HepG2 (cell line): ENCODE data around the gene POFUT1. TPM values are rescaled to one million over a fixed set of nuclear protein-coding genes. Genes with fewer than 3 reads are reported as not detected.

Source experiments
- ARID2 ChIP-seq: sonication (generic); formaldehyde crosslinking; IDR thresholded peaks from 2 replicates; pipeline ENCODE4 v1.8.1; 2022; ENCODE audit warnings: mild to moderate bottlenecking, missing genetic modification reagents, borderline replicate concordance
- CEBPB ChIP-seq: IDR thresholded peaks from 2 replicates; pipeline ENCODE4 v1.6.1; 2011; ENCODE audit warnings: low read depth, low read length, improper control_type of control experiment, borderline replicate concordance
- DMAP1 ChIP-seq: IDR thresholded peaks from 2 replicates; pipeline ENCODE4 v1.6.1; 2016
- FIP1L1 ChIP-seq: fragments of 200-400 bp; formaldehyde crosslinking; IDR thresholded peaks from 2 replicates; pipeline ENCODE4 v1.6.1; 2018; ENCODE audit warnings: low read depth, mild to moderate bottlenecking, low read length, moderate library complexity, borderline replicate concordance; ENCODE audit not compliant: insufficient read depth
- GATAD1 ChIP-seq: IDR thresholded peaks from 2 replicates; pipeline ENCODE4 v1.6.1; 2016; ENCODE audit warnings: missing genetic modification reagents, missing compliant biosample characterization
- HDAC1 ChIP-seq: sonication (generic); formaldehyde crosslinking; IDR thresholded peaks from 2 replicates; pipeline ENCODE4 v1.5.1; 2020; ENCODE audit warnings: mild to moderate bottlenecking, missing genetic modification reagents
- HMG20A ChIP-seq: IDR thresholded peaks from 2 replicates; pipeline ENCODE4 v1.6.1; 2016; ENCODE audit warnings: borderline replicate concordance
- HNF4A ChIP-seq: sonication (generic); formaldehyde crosslinking; IDR thresholded peaks from 2 replicates; pipeline ENCODE4 v1.4.0; 2020; ENCODE audit warnings: missing genetic modification reagents
- NCOR1 ChIP-seq: fragments of 200-600 bp; sonication (generic); IDR thresholded peaks from 2 replicates; pipeline ENCODE4 v1.7.0; 2017; ENCODE audit warnings: antibody characterized with exemption, low read length, borderline replicate concordance
- RXRA ChIP-seq: sonication (generic); formaldehyde crosslinking; IDR thresholded peaks from 2 replicates; pipeline ENCODE4 v1.5.1; 2020; ENCODE audit warnings: missing genetic modification reagents
- RXRB ChIP-seq: IDR thresholded peaks from 2 replicates; pipeline ENCODE4 v1.6.1; 2016; ENCODE audit warnings: borderline replicate concordance, missing genetic modification reagents, missing compliant biosample characterization
- SAP130 ChIP-seq: IDR thresholded peaks from 2 replicates; pipeline ENCODE4 v1.6.1; 2016; ENCODE audit warnings: low read depth
- TGIF2 ChIP-seq: IDR thresholded peaks from 2 replicates; pipeline ENCODE4 v1.6.1; 2016; ENCODE audit warnings: control low read depth, missing compliant biosample characterization
- ZC3H13 ChIP-seq: sonication (generic); formaldehyde crosslinking; IDR thresholded peaks from 2 replicates; pipeline ENCODE4 v1.8.1; 2023; ENCODE audit warnings: mild to moderate bottlenecking, missing genetic modification reagents, moderate library complexity
- ZFP36 ChIP-seq: fragments of 150-350 bp; IDR thresholded peaks from 2 replicates; pipeline ENCODE4 v1.6.1; 2018; ENCODE audit warnings: borderline replicate concordance, low read length, low read depth; ENCODE audit not compliant: partially characterized antibody
- ZMYM2 ChIP-seq: sonication (generic); formaldehyde crosslinking; IDR thresholded peaks from 2 replicates; pipeline ENCODE4 v1.8.0; 2022; ENCODE audit warnings: mild to moderate bottlenecking, missing genetic modification reagents
- ZNF383 ChIP-seq: sonication (generic); formaldehyde crosslinking; IDR thresholded peaks from 2 replicates; pipeline ENCODE4 v1.4.0; 2020; ENCODE audit warnings: missing genetic modification reagents, mild to moderate bottlenecking, borderline replicate concordance
- ZNF572 ChIP-seq: sonication (generic); formaldehyde crosslinking; IDR thresholded peaks from 2 replicates; pipeline ENCODE4 v1.5.1; 2020; ENCODE audit warnings: mild to moderate bottlenecking, missing genetic modification reagents
- ZNF720 ChIP-seq: sonication (generic); formaldehyde crosslinking; IDR thresholded peaks from 2 replicates; pipeline ENCODE4 v1.4.0; 2020; ENCODE audit warnings: missing genetic modification reagents
- ZNF891 ChIP-seq: sonication (generic); formaldehyde crosslinking; IDR thresholded peaks from 2 replicates; pipeline ENCODE4 v1.5.0; 2020; ENCODE audit warnings: mild to moderate bottlenecking, missing genetic modification reagents
- polyA plus RNA-seq, 8 experiments: library from polyadenylated mRNA; depleted of rRNA in 3 of 8; stranded (reverse) in 7 of 8; unstranded in 1 of 8; fragments of >200 nt; fragmentation: Illumina TruSeq in 4 of 8; extraction: Trizol in 4 of 8; gene quantifications; 2 replicates each; pipeline versions ENCODE4 v1.2.1 to v1.2.3, GENCODE V29; 2011 to 2016; ENCODE audit warnings: low read depth in 4 of 8, missing spikeins in 1 of 8, mixed read lengths in 1 of 8; ENCODE audit not compliant: insufficient read depth in 1 of 8
- total RNA-seq, 5 experiments: library from RNA; depleted of rRNA; stranded (reverse); fragments of >200 nt; fragmentation: Illumina TruSeq; extraction: Trizol; gene quantifications; 2 replicates each; pipeline ENCODE4 v1.2.3, GENCODE V29; 2016; ENCODE audit warnings: low read depth in 1 of 5
- TF ChIP-seq, protein P1 (sequence below): IDR thresholded peaks from 2 replicates; pipeline ENCODE4 v1.6.1; 2012; ENCODE audit warnings: low read depth, low read length, improper control_type of control experiment
- TF ChIP-seq, protein P2 (sequence below): sonication (generic); formaldehyde crosslinking; IDR thresholded peaks from 2 replicates; pipeline ENCODE4 v1.4.0; 2020; ENCODE audit warnings: missing genetic modification reagents, borderline replicate concordance
- TF ChIP-seq, protein P3 (sequence below): sonication (generic); formaldehyde crosslinking; IDR thresholded peaks from 2 replicates; pipeline ENCODE4 v1.8.0; 2022; ENCODE audit warnings: missing genetic modification reagents, mild to moderate bottlenecking, borderline replicate concordance

The POFUT1 gene
- total and polyA plus RNA-seq, 2 of the 13 experiments (the other 11 are each of a cell fraction or from before 2014, with no cell fraction given): 35.5 to 58.3 TPM

DNA sequence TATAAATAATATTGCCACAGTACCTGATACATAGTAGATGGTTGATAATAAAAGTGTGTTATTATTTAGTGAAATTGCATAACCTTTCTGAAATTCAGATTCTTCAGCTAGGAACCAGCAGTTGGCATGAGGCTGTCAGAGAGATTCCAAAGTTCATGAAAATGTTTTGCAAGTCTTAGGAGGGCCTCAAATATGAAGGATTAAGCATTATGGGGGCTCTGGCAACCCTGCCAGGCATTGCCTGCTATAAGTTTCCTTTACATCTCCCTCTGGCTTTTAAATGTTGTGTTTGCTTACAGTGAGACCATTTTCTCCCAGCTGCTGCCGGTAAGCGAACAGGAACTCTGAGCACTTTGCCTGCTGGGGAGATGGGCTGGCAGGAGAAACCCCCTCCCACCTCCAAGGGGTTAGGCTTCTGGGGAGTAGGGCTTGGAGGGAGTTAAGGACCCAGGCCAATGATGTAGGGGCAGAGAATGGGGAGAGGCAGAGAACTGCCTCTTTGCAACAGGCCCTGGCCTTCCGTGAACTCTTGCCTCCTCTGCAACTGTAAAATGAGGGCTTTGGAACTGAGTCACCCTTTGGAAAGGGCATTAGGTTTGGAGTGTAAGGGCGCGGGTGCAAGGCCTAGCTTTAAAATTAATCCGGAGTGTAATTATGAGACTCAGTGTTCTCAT is 36.6 kb downstream of the POFUT1 start (continued):
- TF ChIP-seq FIP1L1: no peak
- no peak for TF ChIP-seq ZMYM2 (CRISPR knock-in tag)
- 0 out of 2 replicates have a peak, but pooled peaks have one; percentile 32 for TF ChIP-seq ZNF891
- peak; percentile 15; the same call in 1 of the 2 replicates for TF ChIP-seq SAP130 (CRISPR knock-in tag)
- no peak; the same call in 1 of the 2 replicates for TF ChIP-seq DMAP1
- TF ChIP-seq, protein P1, sequence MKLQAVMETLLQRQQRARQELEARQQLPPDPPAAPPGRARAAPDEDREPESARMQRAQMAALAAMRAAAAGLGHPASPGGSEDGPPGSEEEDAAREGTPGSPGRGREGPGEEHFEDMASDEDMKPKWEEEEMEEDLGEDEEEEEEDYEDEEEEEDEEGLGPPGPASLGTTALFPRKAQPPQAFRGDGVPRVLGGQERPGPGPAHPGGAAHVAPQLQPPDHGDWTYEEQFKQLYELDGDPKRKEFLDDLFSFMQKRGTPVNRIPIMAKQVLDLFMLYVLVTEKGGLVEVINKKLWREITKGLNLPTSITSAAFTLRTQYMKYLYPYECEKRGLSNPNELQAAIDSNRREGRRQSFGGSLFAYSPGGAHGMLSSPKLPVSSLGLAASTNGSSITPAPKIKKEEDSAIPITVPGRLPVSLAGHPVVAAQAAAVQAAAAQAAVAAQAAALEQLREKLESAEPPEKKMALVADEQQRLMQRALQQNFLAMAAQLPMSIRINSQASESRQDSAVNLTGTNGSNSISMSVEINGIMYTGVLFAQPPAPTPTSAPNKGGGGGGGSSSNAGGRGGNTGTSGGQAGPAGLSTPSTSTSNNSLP: peak; percentile 29; the same call in 1 of the 2 replicates
- TF ChIP-seq, protein P2, sequence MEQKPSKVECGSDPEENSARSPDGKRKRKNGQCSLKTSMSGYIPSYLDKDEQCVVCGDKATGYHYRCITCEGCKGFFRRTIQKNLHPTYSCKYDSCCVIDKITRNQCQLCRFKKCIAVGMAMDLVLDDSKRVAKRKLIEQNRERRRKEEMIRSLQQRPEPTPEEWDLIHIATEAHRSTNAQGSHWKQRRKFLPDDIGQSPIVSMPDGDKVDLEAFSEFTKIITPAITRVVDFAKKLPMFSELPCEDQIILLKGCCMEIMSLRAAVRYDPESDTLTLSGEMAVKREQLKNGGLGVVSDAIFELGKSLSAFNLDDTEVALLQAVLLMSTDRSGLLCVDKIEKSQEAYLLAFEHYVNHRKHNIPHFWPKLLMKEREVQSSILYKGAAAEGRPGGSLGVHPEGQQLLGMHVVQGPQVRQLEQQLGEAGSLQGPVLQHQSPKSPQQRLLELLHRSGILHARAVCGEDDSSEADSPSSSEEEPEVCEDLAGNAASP (CRISPR knock-in tag): peak; percentile 82; the same call in 1 of the 2 replicates
- TF ChIP-seq NCOR1: 0 out of 2 replicates have a peak, but pooled peaks have one; percentile 32
- TF ChIP-seq ZNF572 (CRISPR knock-in tag): 0 out of 2 replicates have a peak, but pooled peaks have one; percentile 6
- TF ChIP-seq CEBPB: peak; percentile 82
- no peak for TF ChIP-seq ZFP36
- TF ChIP-seq TGIF2 (CRISPR knock-in tag): 0 out of 2 replicates have a peak, but pooled peaks have one; percentile 46
- 0 out of 2 replicates have a peak, but pooled peaks have one; percentile 6 for TF ChIP-seq HMG20A (CRISPR knock-in tag)
- 0 out of 2 replicates have a peak, but pooled peaks have one; percentile 17 for TF ChIP-seq GATAD1
- peak; percentile 77 for TF ChIP-seq HNF4A (CRISPR knock-in tag)
- TF ChIP-seq, protein P3, sequence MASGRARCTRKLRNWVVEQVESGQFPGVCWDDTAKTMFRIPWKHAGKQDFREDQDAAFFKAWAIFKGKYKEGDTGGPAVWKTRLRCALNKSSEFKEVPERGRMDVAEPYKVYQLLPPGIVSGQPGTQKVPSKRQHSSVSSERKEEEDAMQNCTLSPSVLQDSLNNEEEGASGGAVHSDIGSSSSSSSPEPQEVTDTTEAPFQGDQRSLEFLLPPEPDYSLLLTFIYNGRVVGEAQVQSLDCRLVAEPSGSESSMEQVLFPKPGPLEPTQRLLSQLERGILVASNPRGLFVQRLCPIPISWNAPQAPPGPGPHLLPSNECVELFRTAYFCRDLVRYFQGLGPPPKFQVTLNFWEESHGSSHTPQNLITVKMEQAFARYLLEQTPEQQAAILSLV (CRISPR knock-in tag): no peak
- no peak for TF ChIP-seq ZNF383 (CRISPR knock-in tag)
- no peak for TF ChIP-seq ZC3H13 (CRISPR knock-in tag)
- TF ChIP-seq RXRB (CRISPR knock-in tag): peak; percentile 68
- TF ChIP-seq ZNF720 (CRISPR knock-in tag): no peak
- no peak for TF ChIP-seq ARID2 (CRISPR knock-in tag)
- peak; percentile 17; the same call in 1 of the 2 replicates for TF ChIP-seq HDAC1 (CRISPR knock-in tag)
- TF ChIP-seq RXRA (CRISPR knock-in tag): peak; percentile 60; the same call in 1 of the 2 replicates
